Measurements from ENCODE around the gene RUSC2. TPM values are rescaled to one million over a fixed set of nuclear protein-coding genes. Genes with fewer than 3 reads are reported as not detected.

RUSC2 gene, protein sequence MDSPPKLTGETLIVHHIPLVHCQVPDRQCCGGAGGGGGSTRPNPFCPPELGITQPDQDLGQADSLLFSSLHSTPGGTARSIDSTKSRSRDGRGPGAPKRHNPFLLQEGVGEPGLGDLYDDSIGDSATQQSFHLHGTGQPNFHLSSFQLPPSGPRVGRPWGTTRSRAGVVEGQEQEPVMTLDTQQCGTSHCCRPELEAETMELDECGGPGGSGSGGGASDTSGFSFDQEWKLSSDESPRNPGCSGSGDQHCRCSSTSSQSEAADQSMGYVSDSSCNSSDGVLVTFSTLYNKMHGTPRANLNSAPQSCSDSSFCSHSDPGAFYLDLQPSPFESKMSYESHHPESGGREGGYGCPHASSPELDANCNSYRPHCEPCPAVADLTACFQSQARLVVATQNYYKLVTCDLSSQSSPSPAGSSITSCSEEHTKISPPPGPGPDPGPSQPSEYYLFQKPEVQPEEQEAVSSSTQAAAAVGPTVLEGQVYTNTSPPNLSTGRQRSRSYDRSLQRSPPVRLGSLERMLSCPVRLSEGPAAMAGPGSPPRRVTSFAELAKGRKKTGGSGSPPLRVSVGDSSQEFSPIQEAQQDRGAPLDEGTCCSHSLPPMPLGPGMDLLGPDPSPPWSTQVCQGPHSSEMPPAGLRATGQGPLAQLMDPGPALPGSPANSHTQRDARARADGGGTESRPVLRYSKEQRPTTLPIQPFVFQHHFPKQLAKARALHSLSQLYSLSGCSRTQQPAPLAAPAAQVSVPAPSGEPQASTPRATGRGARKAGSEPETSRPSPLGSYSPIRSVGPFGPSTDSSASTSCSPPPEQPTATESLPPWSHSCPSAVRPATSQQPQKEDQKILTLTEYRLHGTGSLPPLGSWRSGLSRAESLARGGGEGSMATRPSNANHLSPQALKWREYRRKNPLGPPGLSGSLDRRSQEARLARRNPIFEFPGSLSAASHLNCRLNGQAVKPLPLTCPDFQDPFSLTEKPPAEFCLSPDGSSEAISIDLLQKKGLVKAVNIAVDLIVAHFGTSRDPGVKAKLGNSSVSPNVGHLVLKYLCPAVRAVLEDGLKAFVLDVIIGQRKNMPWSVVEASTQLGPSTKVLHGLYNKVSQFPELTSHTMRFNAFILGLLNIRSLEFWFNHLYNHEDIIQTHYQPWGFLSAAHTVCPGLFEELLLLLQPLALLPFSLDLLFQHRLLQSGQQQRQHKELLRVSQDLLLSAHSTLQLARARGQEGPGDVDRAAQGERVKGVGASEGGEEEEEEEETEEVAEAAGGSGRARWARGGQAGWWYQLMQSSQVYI (N-terminal part only)
- 72.7 TPM for polyA plus RNA-seq (2013, experiment 1 of 2; ENCODE audit: insufficient read length)
- 69.7 TPM for polyA plus RNA-seq (2013, experiment 2 of 2; ENCODE audit: insufficient read length)

DNA sequence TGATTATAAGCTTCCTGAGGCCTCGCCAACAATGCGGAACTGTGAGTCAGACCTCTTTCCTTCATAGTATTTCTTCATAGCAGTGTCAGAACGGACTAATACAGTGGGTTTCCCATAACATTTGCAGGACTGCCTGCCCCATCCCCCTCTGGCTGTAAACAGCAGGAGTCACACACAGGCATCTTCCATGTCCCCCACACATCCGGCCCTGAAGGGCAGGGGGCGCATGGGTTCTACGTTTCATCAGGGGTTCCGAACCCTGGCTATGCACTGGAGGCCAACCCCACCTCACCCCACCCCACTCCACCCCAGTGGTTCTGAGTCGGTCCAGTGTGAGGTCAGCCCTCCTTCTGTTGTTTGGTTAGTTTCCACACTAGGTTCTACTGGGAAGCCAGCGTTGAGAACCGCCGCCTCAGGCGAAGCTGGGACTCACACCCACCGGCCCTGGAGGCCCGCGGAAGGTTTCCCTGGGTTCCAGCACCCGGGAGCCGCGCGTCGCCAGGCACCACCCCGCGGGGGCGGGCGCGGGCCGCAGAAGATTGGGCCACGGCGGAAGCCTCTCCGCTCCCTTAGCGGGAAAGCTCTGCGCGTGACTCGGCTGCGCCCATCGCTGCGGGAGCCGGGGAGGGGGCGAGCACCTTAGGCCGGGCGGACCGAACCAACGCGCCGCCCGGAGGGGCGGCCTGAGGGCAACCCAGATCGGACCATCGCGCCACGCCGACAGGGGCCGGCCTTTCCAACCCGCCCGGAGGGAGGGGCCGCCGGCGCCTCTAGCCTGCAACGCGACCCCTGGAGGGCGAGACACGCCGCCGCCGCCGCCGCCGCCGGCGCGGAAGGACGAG is at the start of gene RUSC2:
Gene RUSC2, plus strand, starts transcription at position 799 of the 842 bp plus-strand sequence. CDS start 56,411 bp downstream, outside the sequence.
- DNase-seq = peak; percentile 95

DNA sequence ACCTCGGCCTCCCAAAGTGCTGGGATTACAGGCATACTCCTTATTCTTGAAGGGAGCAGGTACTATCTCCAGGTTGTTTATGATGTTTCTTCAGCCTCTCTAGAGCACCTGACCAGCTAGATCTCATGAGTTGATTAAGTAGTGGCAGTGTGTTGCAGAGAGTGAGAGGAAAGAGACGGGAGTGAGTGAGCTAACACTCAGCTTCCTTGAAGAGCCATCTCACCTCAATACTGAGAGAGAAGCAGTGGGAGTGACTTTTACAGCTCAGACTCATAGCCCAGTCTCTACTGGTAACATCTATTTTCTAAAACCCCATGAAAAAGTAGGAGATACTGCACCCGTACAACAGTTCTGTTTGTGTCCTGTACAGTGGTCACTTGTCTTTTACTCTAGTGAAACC is 43.9 kb upstream of the RUSC2 start:
- DNase-seq = no peak

DNA sequence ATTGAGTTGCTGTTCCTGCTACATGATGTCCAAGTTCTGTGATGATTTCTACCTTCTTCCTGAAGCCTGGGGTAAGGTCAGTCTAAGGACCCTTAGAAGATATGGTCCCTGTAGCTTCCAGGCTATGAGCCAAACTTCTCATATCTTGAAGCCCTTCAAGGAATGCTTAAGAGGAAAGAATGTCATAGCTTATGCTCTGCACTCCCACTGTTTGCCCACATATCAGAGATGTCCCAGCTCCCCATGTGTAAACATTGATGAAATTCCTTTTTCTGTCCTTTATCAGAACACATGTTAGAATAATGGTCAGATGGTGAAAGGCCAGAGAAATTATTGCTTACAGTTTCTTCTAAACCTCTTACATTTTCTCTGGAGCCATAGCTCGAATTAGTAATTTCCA is 41.4 kb upstream of the RUSC2 start:
- DNase-seq = peak; percentile 29

DNA sequence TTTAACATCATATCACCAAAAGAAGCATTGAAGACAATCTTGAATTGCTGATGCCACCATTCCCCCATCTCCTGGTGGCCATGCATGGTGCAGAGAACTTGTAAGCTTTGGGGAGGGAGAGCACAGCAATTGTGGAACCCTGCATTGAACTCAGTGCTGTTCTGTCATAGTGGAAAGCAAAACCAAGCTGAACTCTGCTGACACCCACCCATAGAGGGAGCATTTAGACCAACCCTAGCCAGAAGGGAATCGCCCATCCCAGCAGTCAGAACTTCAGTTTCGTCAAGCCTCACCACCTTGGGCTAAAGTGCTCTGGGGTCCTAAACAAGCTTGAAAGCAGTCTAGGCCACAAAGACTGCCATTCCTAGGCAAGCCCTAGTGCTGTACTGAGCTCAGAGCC is 37.4 kb upstream of the RUSC2 start:
- no peak for DNase-seq

- DNase-seq = no peak
Observed at GRCh38 chr9:35453786-35454185, 36.1 kb upstream of the RUSC2 start.

- no peak for DNase-seq
Observed at GRCh38 chr9:35464141-35465025, 25.5 kb upstream of the RUSC2 start.

GRCh38 chr9:35470340-35470739 is 19.6 kb upstream of the RUSC2 start:
- DNase-seq = no peak

DNA sequence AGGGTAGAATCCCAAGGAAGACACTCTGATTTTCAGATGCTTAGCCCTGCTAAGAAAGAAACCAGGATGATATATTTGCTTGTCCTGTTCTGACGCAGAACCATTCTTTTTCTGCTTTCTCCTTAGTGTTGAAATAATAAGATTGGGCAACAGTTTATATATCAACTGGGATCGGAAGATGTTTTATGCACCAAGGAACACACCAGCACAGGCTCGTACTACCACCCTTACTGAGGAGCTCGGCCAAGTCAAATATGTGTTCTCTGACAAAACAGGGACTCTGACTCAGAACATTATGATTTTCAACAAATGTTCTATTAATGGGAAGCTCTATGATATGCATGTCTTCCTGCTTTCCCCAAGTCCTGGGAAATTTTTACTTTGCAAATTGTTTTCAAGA is 19.0 kb upstream of the RUSC2 start:
- DNase-seq = no peak

- DNase-seq = no peak
Observed at GRCh38 chr9:35476596-35476995, 13.3 kb upstream of the RUSC2 start.

DNA sequence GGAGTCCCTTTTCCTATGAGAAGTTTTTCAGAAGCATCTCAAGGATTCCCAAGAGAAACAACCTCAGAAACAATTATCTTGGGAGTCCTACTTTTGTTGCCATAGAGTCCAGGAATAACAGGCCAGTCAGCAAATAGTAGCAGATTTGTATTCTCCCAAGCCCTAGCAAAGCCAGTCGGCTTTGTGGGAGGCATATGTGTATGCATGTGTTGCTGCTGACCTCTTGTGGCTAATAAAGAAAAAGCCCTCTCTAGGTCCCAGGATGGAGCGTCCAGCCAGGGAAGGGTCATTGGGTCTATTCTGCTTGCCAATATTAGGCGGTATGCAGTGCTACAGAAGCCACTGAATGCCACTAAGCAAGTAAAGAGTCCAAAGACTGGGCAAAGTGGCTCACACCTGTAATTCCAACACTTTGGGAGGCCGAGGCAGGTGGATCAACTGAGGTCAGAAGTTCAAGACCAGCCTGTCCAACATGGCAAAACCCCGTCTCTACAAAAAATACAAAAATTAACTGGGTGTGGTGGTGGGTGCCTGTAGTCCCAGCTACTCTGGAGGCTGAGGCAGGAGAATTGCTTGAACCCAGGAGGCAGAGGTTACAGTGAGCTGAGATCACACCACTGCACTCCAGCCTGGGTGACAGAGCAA is 12.6 kb upstream of the RUSC2 start:
- DNase-seq = peak; percentile 87

- DNase-seq = no peak
Observed at GRCh38 chr9:35478871-35479270, 11.0 kb upstream of the RUSC2 start.

DNA sequence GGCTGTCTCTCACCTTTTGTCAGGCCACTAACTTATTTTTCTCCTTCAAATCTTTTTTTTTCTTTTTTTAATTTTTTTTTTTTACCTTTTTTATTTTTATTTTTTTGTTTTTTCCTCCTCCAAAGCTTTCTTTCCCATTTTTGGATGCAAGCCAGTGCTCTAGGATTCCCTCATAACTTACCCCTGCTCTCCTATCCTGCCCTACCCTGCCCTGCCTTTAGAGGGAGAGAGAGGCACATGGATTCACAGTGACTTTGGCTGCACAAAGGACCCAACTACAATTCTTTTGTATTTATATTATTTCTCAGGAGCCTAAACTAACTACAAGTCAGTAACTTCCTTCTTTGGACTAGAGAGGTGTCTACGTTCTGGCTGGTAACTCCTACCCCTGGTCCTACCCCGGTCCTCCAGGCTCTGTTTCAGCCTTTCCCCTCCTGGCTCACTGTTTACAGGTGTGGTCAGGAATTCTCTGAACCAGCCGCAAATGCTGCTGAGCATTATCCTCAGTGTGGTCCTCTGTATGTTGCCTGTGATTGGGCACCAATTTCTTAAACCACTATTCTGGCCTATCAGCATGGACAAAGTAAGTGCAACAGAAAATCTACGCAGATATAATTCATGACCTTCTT is 8.4 kb upstream of the RUSC2 start:
- DNase-seq = peak; percentile 83

GRCh38 chr9:35482071-35482470 is 7.8 kb upstream of the RUSC2 start:
- DNase-seq = no peak

- DNase-seq = peak; percentile 39
Observed at GRCh38 chr9:35484406-35484805, 5.5 kb upstream of the RUSC2 start.

GRCh38 chr9:35487081-35487480 is 2.8 kb upstream of the RUSC2 start:
- DNase-seq = no peak

- peak; percentile 82 for DNase-seq
Observed at GRCh38 chr9:35488021-35488420, 1.9 kb upstream of the RUSC2 start.

GRCh38 chr9:35488566-35489312 is 1.2 kb upstream of the RUSC2 start:
- no peak for DNase-seq

- DNase-seq = no peak
Observed at GRCh38 chr9:35490155-35490909, 421 bp downstream of the RUSC2 start.
